Nucleus accumbens (tissue), 56 donors: Measurements from ENCODE around the gene PSMD13.
"Not testable (repeated sequence)": the region's sequence is repeated elsewhere in the genome, so short reads cannot be mapped to it uniquely, and the experiment has no call there.

Experiments used
- DNase-seq, 56 donors: peaks; one replicate each; lab custom pipeline; 2025; lab: John Stamatoyannopoulos, UW

Gene PSMD13

GRCh38 chr11:236774-237767, at the start of gene PSMD13:
PSMD13 (plus strand) TSS chr11:236976; CDS start chr11:237050, 74 bp downstream.
- DNase-seq, result peak in 54 of 56 donors; percentile 28 to 89 (median 78)

GRCh38 chr11:189200-189783, 47.5 kb upstream of the PSMD13 start:
- DNase-seq, result not testable (repeated sequence)

GRCh38 chr11:189843-190311, 46.9 kb upstream of the PSMD13 start:
- not testable (repeated sequence) for DNase-seq

- not testable (repeated sequence) for DNase-seq
Measured at GRCh38 chr11:190546-190945, 46.2 kb upstream of the PSMD13 start.

- not testable (repeated sequence) for DNase-seq
Measured at GRCh38 chr11:191490-192478, 45.0 kb upstream of the PSMD13 start.

GRCh38 chr11:192674-193128, 44.1 kb upstream of the PSMD13 start, which contains the start of gene SCGB1C1:
SCGB1C1 (plus strand) TSS chr11:193078; CDS start chr11:193100, 22 bp downstream.
- not testable (repeated sequence) for DNase-seq

GRCh38 chr11:193481-193880, 43.3 kb upstream of the PSMD13 start:
- DNase-seq, result not testable (repeated sequence)

- DNase-seq, result no peak
Measured at GRCh38 chr11:196786-197731, 39.7 kb upstream of the PSMD13 start.

- DNase-seq, result no peak
Measured at GRCh38 chr11:197741-198235, 39.0 kb upstream of the PSMD13 start.

GRCh38 chr11:198236-198806, 38.5 kb upstream of the PSMD13 start:
- no peak for DNase-seq

- DNase-seq, result no peak
Measured at GRCh38 chr11:199004-199581, 37.7 kb upstream of the PSMD13 start.

GRCh38 chr11:199782-200181, 37.0 kb upstream of the PSMD13 start:
- DNase-seq, result no peak

GRCh38 chr11:200224-201003, 36.4 kb upstream of the PSMD13 start:
- no peak for DNase-seq

- no peak for DNase-seq
Measured at GRCh38 chr11:201966-202365, 34.8 kb upstream of the PSMD13 start.

GRCh38 chr11:202490-202889, 34.3 kb upstream of the PSMD13 start:
- DNase-seq, result no peak

- DNase-seq, result no peak
Measured at GRCh38 chr11:203056-203944, 33.5 kb upstream of the PSMD13 start.
